Measurements from ENCODE around the gene MMAB.

Gene MMAB

GRCh38 chr12:109587921-109588320, 14.6 kb upstream of the MMAB start:
- H3K4me3 ChIP-seq (ENCODE audit: low read depth, low read length): no peak overlapping the region
- no peak for DNase-seq (ENCODE audit: low read depth)
- no peak for TF ChIP-seq CTCF (IDR thresholded peaks at IDR 0.05; ENCODE audit: control insufficient read depth, extremely low read depth, insufficient read depth)

- DNase-seq (ENCODE audit: low read depth): no peak
- no peak overlapping the region for H3K4me3 ChIP-seq (ENCODE audit: low read depth, low read length)
These were observed 13.3 kb upstream of the MMAB start for GRCh38 chr12:109586385-109587296.

GRCh38 chr12:109583733-109584132, 10.4 kb upstream of the MMAB start:
- no peak overlapping the region for H3K4me3 ChIP-seq (ENCODE audit: low read depth, low read length)
- DNase-seq (ENCODE audit: low read depth): no peak
- no peak for TF ChIP-seq CTCF (IDR thresholded peaks at IDR 0.05; ENCODE audit: control insufficient read depth, extremely low read depth, insufficient read depth)

More at GRCh38 chr12:109586385-109587296, 13.3 kb upstream of the MMAB start:
- TF ChIP-seq CTCF (IDR thresholded peaks at IDR 0.05; ENCODE audit: control insufficient read depth, extremely low read depth, insufficient read depth): no peak

- peak; percentile 36 for TF ChIP-seq CTCF (IDR thresholded peaks at IDR 0.05; ENCODE audit: control insufficient read depth, extremely low read depth, insufficient read depth)
- no peak for DNase-seq (ENCODE audit: low read depth)
- H3K4me3 ChIP-seq (ENCODE audit: low read depth, low read length): no peak overlapping the region
These were observed 9.3 kb upstream of the MMAB start for GRCh38 chr12:109582636-109583035.

GRCh38 chr12:109581856-109582255, 8.6 kb upstream of the MMAB start:
- H3K4me3 ChIP-seq (ENCODE audit: low read depth, low read length): no peak overlapping the region
- TF ChIP-seq CTCF (IDR thresholded peaks at IDR 0.05; ENCODE audit: control insufficient read depth, extremely low read depth, insufficient read depth): no peak
- DNase-seq (ENCODE audit: low read depth): no peak

GRCh38 chr12:109581334-109581691, 8.0 kb upstream of the MMAB start:
- H3K4me3 ChIP-seq (ENCODE audit: low read depth, low read length): no peak overlapping the region
- DNase-seq (ENCODE audit: low read depth): no peak
- TF ChIP-seq CTCF (IDR thresholded peaks at IDR 0.05; ENCODE audit: control insufficient read depth, extremely low read depth, insufficient read depth): no peak
